ENCODE data around the gene SINHCAF.

- no peak for TF ChIP-seq CTCF (IDR thresholded peaks at IDR 0.05; ENCODE audit: low read depth, low read length, missing input control)
- TF ChIP-seq GABPA (IDR thresholded peaks at IDR 0.05 in 1 of 2, conservative IDR thresholded peaks at IDR 0.05 in 1 of 2): no peak
- no peak for TF ChIP-seq HNF4G (IDR thresholded peaks at IDR 0.05)
- TF ChIP-seq YY1 (IDR thresholded peaks at IDR 0.05): no peak
- TF ChIP-seq MAX (IDR thresholded peaks at IDR 0.05): no peak
- TF ChIP-seq RXRA (IDR thresholded peaks at IDR 0.05): no peak
Observed at GRCh38 chr12:31265722-31266121, 60.2 kb downstream of the SINHCAF start.

Measured in liver (tissue), 3 donors.